Fibroblast of the aortic adventitia (primary cell): ENCODE data around the gene PRND. TPM values are rescaled to one million over a fixed set of nuclear protein-coding genes. Genes with fewer than 3 reads are reported as not detected.
"Not testable (repeated sequence)": the region's sequence is repeated elsewhere in the genome, so short reads cannot be mapped to it uniquely, and the experiment has no call there.

ENCODE experiments used
- DNase-seq: peaks from one replicate; pipeline ENCODE4 v3.0.0-alpha.2; 2010; ENCODE audit warnings: low read depth
- H3K4me3 ChIP-seq: 2 replicates; pipeline ENCODE4 v1.5.1; 2011; ENCODE audit warnings: low read depth, mild to moderate bottlenecking, control low read depth, low read length, moderate library complexity
- total RNA-seq: library from RNA; depleted of rRNA; stranded (reverse); fragments of >200 nt; gene quantifications from 2 replicates; pipeline ENCODE4 v1.2.3, GENCODE V29; 2012; ENCODE audit warnings: low replicate concordance
- TF ChIP-seq, protein P1 (sequence below): IDR thresholded peaks from 2 replicates; pipeline ENCODE4 v1.5.1; 2011; ENCODE audit warnings: mild to moderate bottlenecking, low read length, control low read depth, inconsistent platforms; ENCODE audit not compliant: insufficient read depth

PRND gene
- total RNA-seq, 1 donor = not detected

DNA sequence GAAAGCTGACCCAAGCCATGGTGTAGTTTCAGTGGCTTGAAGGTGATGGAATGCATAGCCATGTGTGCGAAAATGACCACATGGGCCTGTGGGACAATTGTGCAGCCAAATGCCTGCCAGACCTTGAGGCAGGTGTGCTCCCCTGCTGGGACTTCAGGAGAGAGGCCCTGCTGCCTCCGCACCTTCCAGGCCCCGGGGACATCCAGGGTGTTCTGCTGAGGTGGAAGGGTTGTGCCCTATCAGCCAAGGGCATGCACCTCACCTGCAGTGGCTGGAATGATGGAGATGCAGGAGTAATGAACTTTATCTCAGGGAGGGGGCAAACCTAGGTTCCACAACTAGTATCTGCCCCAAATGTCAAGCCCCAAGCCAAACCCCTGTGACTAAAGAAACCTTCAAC is 44.0 kb downstream of the PRND start:
- DNase-seq = no peak
- H3K4me3 ChIP-seq = no peak overlapping the region
- TF ChIP-seq, protein P1, sequence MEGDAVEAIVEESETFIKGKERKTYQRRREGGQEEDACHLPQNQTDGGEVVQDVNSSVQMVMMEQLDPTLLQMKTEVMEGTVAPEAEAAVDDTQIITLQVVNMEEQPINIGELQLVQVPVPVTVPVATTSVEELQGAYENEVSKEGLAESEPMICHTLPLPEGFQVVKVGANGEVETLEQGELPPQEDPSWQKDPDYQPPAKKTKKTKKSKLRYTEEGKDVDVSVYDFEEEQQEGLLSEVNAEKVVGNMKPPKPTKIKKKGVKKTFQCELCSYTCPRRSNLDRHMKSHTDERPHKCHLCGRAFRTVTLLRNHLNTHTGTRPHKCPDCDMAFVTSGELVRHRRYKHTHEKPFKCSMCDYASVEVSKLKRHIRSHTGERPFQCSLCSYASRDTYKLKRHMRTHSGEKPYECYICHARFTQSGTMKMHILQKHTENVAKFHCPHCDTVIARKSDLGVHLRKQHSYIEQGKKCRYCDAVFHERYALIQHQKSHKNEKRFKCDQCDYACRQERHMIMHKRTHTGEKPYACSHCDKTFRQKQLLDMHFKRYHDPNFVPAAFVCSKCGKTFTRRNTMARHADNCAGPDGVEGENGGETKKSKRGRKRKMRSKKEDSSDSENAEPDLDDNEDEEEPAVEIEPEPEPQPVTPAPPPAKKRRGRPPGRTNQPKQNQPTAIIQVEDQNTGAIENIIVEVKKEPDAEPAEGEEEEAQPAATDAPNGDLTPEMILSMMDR = no peak

DNA sequence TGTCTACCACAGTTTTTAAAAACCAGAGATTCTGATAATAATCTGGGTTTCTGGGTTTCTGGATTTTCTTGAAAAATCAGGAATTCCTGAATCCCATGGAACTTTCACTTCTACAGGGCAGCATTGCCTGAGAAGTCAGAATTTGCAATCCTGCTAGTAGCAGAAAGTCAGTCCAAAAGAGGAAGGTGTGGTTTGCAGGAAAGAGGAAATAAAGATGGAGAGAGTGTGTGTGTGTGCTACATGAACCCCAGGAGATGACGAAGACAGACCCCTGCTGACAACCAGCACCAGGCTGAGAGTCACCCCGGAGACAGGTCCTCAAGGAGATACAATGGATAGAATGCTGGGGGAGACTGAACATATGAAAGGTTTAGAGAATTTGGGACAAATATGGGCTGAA is 44.9 kb downstream of the PRND start:
- TF ChIP-seq, protein P1 = no peak
- no peak for DNase-seq
- H3K4me3 ChIP-seq = no peak overlapping the region

DNA sequence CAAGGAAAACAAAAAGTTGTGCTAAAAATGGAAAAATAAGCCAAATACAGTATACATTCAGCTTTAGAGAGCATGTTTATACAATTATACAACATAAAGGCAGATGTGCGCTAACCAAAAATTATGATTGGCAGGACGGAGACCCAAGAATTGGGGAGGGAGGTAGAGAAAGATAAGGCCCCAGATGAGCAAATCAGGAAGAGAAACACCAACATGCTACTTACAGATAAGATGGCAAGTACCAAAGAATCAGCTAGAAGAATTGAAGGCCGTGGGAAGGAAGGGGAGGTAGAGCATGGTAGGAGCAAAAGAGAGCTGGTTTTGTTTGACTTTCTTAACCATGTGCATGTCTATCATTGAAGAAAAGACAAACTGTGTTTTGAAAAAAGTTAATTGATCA is 45.4 kb downstream of the PRND start:
- H3K4me3 ChIP-seq = no peak overlapping the region
- DNase-seq = no peak
- TF ChIP-seq, protein P1 = no peak

DNA sequence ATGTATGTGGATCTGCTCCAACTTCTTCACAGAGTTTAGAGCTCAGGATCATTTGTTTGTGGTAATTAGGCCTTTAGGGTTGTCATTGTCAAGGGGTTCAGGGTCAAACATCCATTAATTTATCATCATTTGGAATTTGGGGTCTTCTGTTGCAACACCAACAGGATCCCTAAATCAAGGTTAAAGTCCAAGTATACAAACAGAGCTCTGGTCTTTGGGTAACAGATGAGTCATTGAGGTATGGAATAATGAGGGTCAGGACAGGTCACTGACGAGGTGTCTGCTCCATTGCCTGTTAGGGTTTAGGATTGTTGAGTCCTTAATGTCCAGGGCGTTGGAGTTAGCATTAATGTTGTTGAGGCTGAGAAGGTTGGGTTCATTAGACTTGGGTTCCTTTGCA is 47.6 kb downstream of the PRND start:
- TF ChIP-seq, protein P1 = no peak
- H3K4me3 ChIP-seq = no peak overlapping the region
- no peak for DNase-seq

DNA sequence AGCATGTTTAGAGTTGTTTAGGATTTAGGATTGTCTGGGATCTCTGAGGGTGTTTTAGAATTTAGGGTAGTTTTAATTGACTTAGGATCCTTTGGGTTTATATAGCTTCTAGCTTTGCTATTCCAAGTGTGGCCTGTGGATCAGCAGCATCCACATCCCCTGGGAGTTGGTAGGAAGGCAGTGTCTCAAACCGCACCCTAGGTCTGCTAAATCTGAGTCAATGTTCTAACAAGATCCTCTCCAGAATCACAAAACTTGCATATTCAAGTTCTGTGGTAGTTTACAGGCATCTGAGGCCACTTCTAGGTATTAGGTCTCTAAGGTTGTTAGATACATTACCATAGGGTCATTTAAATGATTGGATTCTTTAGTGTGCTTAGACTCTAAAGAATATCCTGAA is 48.3 kb downstream of the PRND start:
- no peak for DNase-seq
- no peak overlapping the region for H3K4me3 ChIP-seq
- TF ChIP-seq, protein P1 = no peak

DNA sequence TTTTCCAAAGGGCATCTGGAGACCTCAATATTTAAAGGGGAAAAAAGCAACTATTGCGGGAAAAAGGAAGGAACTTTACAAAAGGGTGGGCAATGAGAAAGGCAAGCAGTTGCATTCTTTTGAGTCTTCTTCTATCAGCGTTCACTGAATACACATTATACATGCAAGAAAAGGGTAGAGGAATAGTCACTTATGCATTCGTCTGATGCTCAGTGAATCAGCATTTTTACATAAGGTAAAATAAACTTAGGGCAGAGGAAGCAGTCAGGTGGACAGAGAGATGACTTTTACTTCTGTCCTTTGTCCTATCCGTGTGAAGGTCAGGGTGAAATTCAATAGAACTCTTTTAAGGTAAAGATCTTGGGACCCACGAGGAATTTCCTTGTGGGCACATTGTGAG is 49.3 kb downstream of the PRND start:
- H3K4me3 ChIP-seq = no peak overlapping the region
- TF ChIP-seq, protein P1 = no peak
- no peak for DNase-seq

DNA sequence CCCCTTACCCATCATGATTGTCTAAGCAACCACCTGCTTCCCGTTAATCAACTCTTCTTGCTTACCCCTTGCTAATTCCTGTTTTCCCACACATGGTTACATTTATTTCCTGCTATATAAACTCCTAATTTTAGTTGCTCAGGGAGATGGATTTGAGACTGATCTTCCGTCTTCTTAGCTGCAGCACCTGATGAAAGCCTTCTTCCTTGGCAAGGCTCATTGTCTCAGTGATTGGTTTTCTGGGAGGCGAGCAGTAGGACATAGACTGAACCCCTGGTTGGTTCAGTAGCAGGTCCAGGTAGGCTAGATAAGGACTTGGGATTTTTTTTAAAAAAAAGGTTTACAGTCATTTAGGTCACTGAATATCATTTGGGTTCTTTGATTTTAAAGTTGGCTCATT is 50.4 kb downstream of the PRND start:
- TF ChIP-seq, protein P1 = no peak
- H3K4me3 ChIP-seq = no peak overlapping the region
- DNase-seq = no peak

DNA sequence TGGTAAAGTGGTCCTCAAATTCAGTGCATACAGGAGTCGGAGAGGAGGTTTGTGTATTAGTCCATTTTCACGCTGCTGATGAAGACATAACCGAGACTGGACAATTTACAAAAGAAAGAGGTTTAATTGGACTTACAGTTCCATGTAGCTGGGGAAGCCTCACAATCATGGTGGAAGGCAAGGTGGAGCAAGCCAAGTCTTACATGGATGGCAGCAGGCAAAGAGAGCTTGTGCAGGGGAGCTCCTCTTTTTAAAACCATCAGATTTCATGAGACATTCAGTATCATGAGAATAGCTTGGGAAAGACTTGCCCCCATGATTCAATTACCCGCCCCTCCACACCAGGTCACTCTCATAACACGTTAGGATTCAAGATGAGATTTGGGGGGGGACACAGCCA is 51.3 kb downstream of the PRND start:
- not testable (repeated sequence) for H3K4me3 ChIP-seq, DNase-seq
